H1 (cell line): ENCODE data around the gene MTNR1B. TPM values are rescaled to one million over a fixed set of nuclear protein-coding genes. Genes with fewer than 3 reads are reported as not detected.
A peak's percentile ranks its signal among the peaks of the same experiment; 100 is the strongest.

Experiments used
- CTCF ChIA-PET: fragments of 300-600 bp; sonication (Branson Sonifier 250); formaldehyde crosslinking; loops from one replicate; lab custom pipeline; 2021; ENCODE audit not compliant: partially characterized antibody; lab: Charles Lee
- POLR2A ChIA-PET: fragments of 300-600 bp; sonication (Branson Sonifier 250); formaldehyde crosslinking; loops from one replicate; lab custom pipeline; 2021; ENCODE audit warnings: inconsistent platforms; ENCODE audit not compliant: partially characterized antibody; lab: Charles Lee
- DNase-seq, 2 experiments: peaks; one replicate each; pipeline versions ENCODE4 v3.0.0 to v3.0.0-alpha.2; 2010 to 2022; ENCODE audit warnings: low spot score in 2 of 2, low read depth in 1 of 2, mixed read lengths in 1 of 2
- FAIRE-seq: peaks from 2 replicates; lab custom pipeline; 2011; peaks lifted over from hg19 to GRCh38; lab: Jason Lieb, UNC
- H2AFZ ChIP-seq: 2 replicates; pipeline ENCODE4 v1.8.1; 2012; ENCODE audit warnings: low read length, inconsistent platforms
- H2AK5ac ChIP-seq: 2 replicates; pipeline ENCODE4 v1.6.1; 2013; ENCODE audit warnings: low read depth, low read length
- H2BK120ac ChIP-seq: replicated peaks from 2 replicates; pipeline ENCODE3; 2013; ENCODE audit warnings: low read depth, low read length, inconsistent platforms
- H2BK12ac ChIP-seq: 2 replicates; pipeline ENCODE4 v1.6.1; 2013; ENCODE audit warnings: low read depth, low read length
- H2BK15ac ChIP-seq: 2 replicates; pipeline ENCODE4 v1.6.1; 2013; ENCODE audit warnings: low read length
- H2BK20ac ChIP-seq: 2 replicates; pipeline ENCODE4 v1.6.1; 2013; ENCODE audit warnings: low read length
- H2BK5ac ChIP-seq: 2 replicates; pipeline ENCODE4 v1.6.1; 2013; ENCODE audit warnings: low read depth, low read length
- H3K14ac ChIP-seq: 2 replicates; pipeline ENCODE4 v1.6.1; 2013; ENCODE audit warnings: inconsistent platforms; ENCODE audit not compliant: insufficient read length
- H3K18ac ChIP-seq: 2 replicates; pipeline ENCODE4 v1.6.1; 2013; ENCODE audit warnings: low read length; ENCODE audit errors: extremely low read depth
- H3K23ac ChIP-seq: 2 replicates; pipeline ENCODE4 v1.6.1; 2013; ENCODE audit warnings: inconsistent platforms; ENCODE audit not compliant: insufficient read length
- H3K23me2 ChIP-seq: 2 replicates; pipeline ENCODE4 v1.6.1; 2013; ENCODE audit warnings: low read depth, low read length
- H3K27ac ChIP-seq: 2 replicates; pipeline ENCODE4 v1.6.1; 2011; ENCODE audit warnings: low read depth, low read length, inconsistent platforms
- H3K27me3 ChIP-seq, 4 experiments: replicated peaks in 1 of 4; 1 replicate in 1 of 4; 2 replicates in 3 of 4; pipeline versions ENCODE4 v1.6.1 to v1.8.1; 2011 to 2013; ENCODE audit warnings: low read length in 3 of 4, mild to moderate bottlenecking in 3 of 4, inconsistent platforms in 2 of 4, mixed read lengths in 2 of 4, moderate library complexity in 1 of 4; ENCODE audit not compliant: control insufficient read depth in 3 of 4, insufficient read depth in 3 of 4; ENCODE audit errors: extremely low read depth in 1 of 4
- H3K36me3 ChIP-seq, 4 experiments: 2 replicates each; pipeline versions ENCODE4 v1.6.1 to v1.8.1; 2011 to 2013; ENCODE audit warnings: mild to moderate bottlenecking in 4 of 4, low read length in 3 of 4, moderate library complexity in 2 of 4, control low read depth in 1 of 4, inconsistent platforms in 1 of 4; ENCODE audit not compliant: insufficient read depth in 4 of 4, control insufficient read depth in 2 of 4
- H3K4ac ChIP-seq: replicated peaks from 2 replicates; pipeline ENCODE3; 2013; ENCODE audit warnings: low read length, low read depth, mixed read lengths, inconsistent platforms; ENCODE audit not compliant: insufficient read length
- H3K4me1 ChIP-seq, 4 experiments: replicated peaks in 1 of 4; 1 replicate in 1 of 4; 2 replicates in 3 of 4; pipeline versions ENCODE4 v1.6.1 to v1.8.1; 2011 to 2013; ENCODE audit warnings: low read length in 3 of 4, inconsistent platforms in 2 of 4, mixed read lengths in 1 of 4; ENCODE audit not compliant: insufficient read depth in 4 of 4, control insufficient read depth in 3 of 4
- H3K4me2 ChIP-seq, 2 experiments: 2 replicates each; pipeline versions ENCODE4 v1.6.1 to v1.8.1; 2011 to 2013; ENCODE audit warnings: low read depth in 2 of 2, low read length in 2 of 2, control low read depth in 1 of 2, inconsistent platforms in 1 of 2, mild to moderate bottlenecking in 1 of 2; ENCODE audit not compliant: insufficient read depth in 1 of 2
- H3K4me3 ChIP-seq, 4 experiments: fragments of 200-600, 300-600 bp in 1 of 4; sonication (generic), shearing (Covaris generic), sonication (Bioruptor Twin) in 1 of 4; 2 replicates each; pipeline versions ENCODE4 v1.5.1 to v1.8.1; 2011 to 2016; ENCODE audit warnings: low read length in 4 of 4, low read depth in 3 of 4, control low read depth in 2 of 4, inconsistent platforms in 2 of 4, mild to moderate bottlenecking in 2 of 4, mixed read lengths in 1 of 4, moderate library complexity in 1 of 4; ENCODE audit not compliant: insufficient read depth in 2 of 4; ENCODE audit errors: extremely low read depth in 1 of 4
- H3K56ac ChIP-seq: replicated peaks from 2 replicates; pipeline ENCODE3; 2013; ENCODE audit warnings: low read depth, mild to moderate bottlenecking, mixed read lengths, low read length, inconsistent platforms; ENCODE audit not compliant: insufficient read length
- H3K79me1 ChIP-seq: 2 replicates; pipeline ENCODE4 v1.6.1; 2013; ENCODE audit warnings: low read depth, low read length, control low read depth
- H3K79me2 ChIP-seq, 2 experiments: 2 replicates each; pipeline versions ENCODE4 v1.6.1 to v1.8.1; 2012 to 2013; ENCODE audit warnings: low read length in 2 of 2, mild to moderate bottlenecking in 2 of 2, inconsistent platforms in 1 of 2; ENCODE audit not compliant: insufficient read depth in 2 of 2, control insufficient read depth in 1 of 2
- H3K9ac ChIP-seq, 4 experiments: replicated peaks in 1 of 4; 1 replicate in 1 of 4; 2 replicates in 3 of 4; pipeline versions ENCODE4 v1.6.1 to v1.8.1; 2011 to 2013; ENCODE audit warnings: low read depth in 3 of 4, low read length in 3 of 4, control low read depth in 2 of 4, mild to moderate bottlenecking in 2 of 4, moderate library complexity in 2 of 4, inconsistent platforms in 1 of 4; ENCODE audit errors: extremely low read depth in 1 of 4
- H3K9me3 ChIP-seq, 2 experiments: 2 replicates each; pipeline versions ENCODE4 v1.6.1 to v1.8.1; 2012 to 2013; ENCODE audit warnings: mild to moderate bottlenecking in 2 of 2, moderate library complexity in 2 of 2, control low read depth in 1 of 2, inconsistent platforms in 1 of 2, low read depth in 1 of 2, low read length in 1 of 2, mixed read lengths in 1 of 2; ENCODE audit not compliant: insufficient read depth in 2 of 2
- H4K20me1 ChIP-seq, 2 experiments: replicated peaks in 1 of 2; 2 replicates each; pipeline versions ENCODE3 to v1.8.1; 2011 to 2013; ENCODE audit warnings: inconsistent platforms in 2 of 2, low read length in 2 of 2, mild to moderate bottlenecking in 1 of 2; ENCODE audit not compliant: insufficient read depth in 2 of 2, control insufficient read depth in 1 of 2
- H4K5ac ChIP-seq: 2 replicates; pipeline ENCODE4 v1.6.1; 2013; ENCODE audit warnings: low read length, low read depth, mixed read lengths, inconsistent platforms; ENCODE audit not compliant: insufficient read length
- H4K8ac ChIP-seq: 2 replicates; pipeline ENCODE4 v1.8.0; 2013; ENCODE audit warnings: mild to moderate bottlenecking, moderate library complexity, low read length, inconsistent platforms; ENCODE audit not compliant: insufficient read depth; ENCODE audit errors: extremely low read depth
- H4K91ac ChIP-seq: replicated peaks from 2 replicates; pipeline ENCODE3; 2013; ENCODE audit warnings: low read length, mixed read lengths, inconsistent platforms; ENCODE audit not compliant: insufficient read length
- ASH2L ChIP-seq: fragments of 200-600, 300-600 bp; sonication (generic); IDR thresholded peaks from one replicate; pipeline ENCODE4 v1.7.1; 2017; ENCODE audit warnings: low read length
- ATF2 ChIP-seq: IDR thresholded peaks from 2 replicates; pipeline ENCODE4 v1.6.1; 2012; ENCODE audit warnings: low read length, inconsistent platforms
- CREB1 ChIP-seq: IDR thresholded peaks from 2 replicates; pipeline ENCODE4 v1.6.1; 2012; ENCODE audit warnings: inconsistent platforms
- EP300 ChIP-seq, 2 experiments: IDR thresholded peaks; 1 replicate in 1 of 2; 2 replicates in 1 of 2; pipeline ENCODE4 v1.6.1; 2011 to 2012; ENCODE audit warnings: low read depth in 2 of 2, low read length in 2 of 2, mild to moderate bottlenecking in 2 of 2, borderline replicate concordance in 1 of 2, inconsistent platforms in 1 of 2, moderate library complexity in 1 of 2
- EZH2 ChIP-seq: fragments of 200-600 bp; sonication (generic); IDR thresholded peaks from 2 replicates; pipeline ENCODE4 v1.7.1; 2012; ENCODE audit warnings: low read depth, mild to moderate bottlenecking, moderate library complexity, low read length, inconsistent platforms; ENCODE audit not compliant: severe bottlenecking
- JUN ChIP-seq: IDR thresholded peaks from 2 replicates; pipeline ENCODE4 v1.6.1; 2011; ENCODE audit warnings: low read depth, mild to moderate bottlenecking, improper control_type of control experiment, low read length
- NANOG ChIP-seq: IDR thresholded peaks from 2 replicates; pipeline ENCODE4 v1.6.1; 2011; ENCODE audit warnings: low read length, low read depth, mild to moderate bottlenecking, inconsistent platforms; ENCODE audit not compliant: insufficient read depth, poor library complexity, severe bottlenecking
- POU5F1 ChIP-seq: IDR thresholded peaks from 2 replicates; pipeline ENCODE4 v1.6.1; 2011; ENCODE audit warnings: low read depth, mild to moderate bottlenecking, low read length, moderate library complexity
- SP2 ChIP-seq: IDR thresholded peaks from 2 replicates; pipeline ENCODE4 v1.6.1; 2012; ENCODE audit warnings: mild to moderate bottlenecking, low read length, inconsistent platforms
- SP4 ChIP-seq: IDR thresholded peaks from 2 replicates; pipeline ENCODE4 v1.6.1; 2012; ENCODE audit warnings: low read length, inconsistent platforms
- ZNF274 ChIP-seq: IDR thresholded peaks from 2 replicates; pipeline ENCODE4 v1.7.0; 2012; ENCODE audit warnings: low read length, borderline replicate concordance; ENCODE audit errors: extremely low read depth
- WGBS, 2 experiments: shearing (Covaris generic) in 1 of 2; methylation state at CpG; one replicate each; pipeline versions ENCODE4 v1.1.6 to v1.1.7; 2013 to 2015; ENCODE audit warnings: low lambda C conversion rate in 2 of 2, mixed read lengths in 2 of 2, inconsistent platforms in 1 of 2, low coverage in 1 of 2, missing lambda C conversion rate in 1 of 2; ENCODE audit not compliant: insufficient replicate concordance in 2 of 2, insufficient coverage in 1 of 2, insufficient read length in 1 of 2; ENCODE audit errors: extremely low coverage in 1 of 2, missing lambda C conversion rate in 1 of 2; 5-methylcytosine and 5-hydroxymethylcytosine counted together
- polyA plus RNA-seq, 7 experiments: library from polyadenylated mRNA; depleted of rRNA in 3 of 7; stranded (reverse) in 5 of 7; unstranded in 2 of 7; fragments of >200 nt in 5 of 7; fragments of 200-250 nt in 2 of 7; gene quantifications; 1 replicate in 5 of 7; 2 replicates in 1 of 7; 4 replicates in 1 of 7; pipeline versions ENCODE4 v1.2.1 to v1.2.3, GENCODE V29; 2011 to 2013; ENCODE audit warnings: missing spikeins in 2 of 7, mixed read lengths in 2 of 7
- total RNA-seq: library from RNA; stranded (reverse); fragmentation: NEBNext Ultra II Directional; extraction: Animal tissue kit (Norgen Biotek cat#: 25700); gene quantifications from 2 replicates; pipeline ENCODE4 v1.2.1, GENCODE V29; 2021

MTNR1B gene
- total and polyA plus RNA-seq, 2 of the 8 experiments (the other 6 are each of a cell fraction or from before 2014, with no cell fraction given), result 0.08 TPM; not detected in 1

GRCh38 chr11:93013646-93014045 lies 44.2 kb downstream of the MTNR1B start:
- Histone ChIP-seq H3K79me2 (no peaks in the 10 kb centered on the region), H3K27me3 (no peaks in the 10 kb centered on the region), H2BK15ac (no peak overlapping the region), H4K5ac (no peak overlapping the region), H2AFZ (no peak overlapping the region), H3K36me3 (no peaks in the 10 kb centered on the region), H4K91ac (no peak overlapping the region), H2BK5ac (no peak overlapping the region), H3K18ac (no peak overlapping the region), H3K4me1 (no peaks in the 10 kb centered on the region), H3K79me1 (no peaks in the 10 kb centered on the region), H4K8ac (no peak overlapping the region), H2BK20ac (0 out of 2 replicates have a peak overlapping the region, but pooled peaks have one; percentile 26), H2BK120ac (no peak overlapping the region), H3K4me3 (no peak overlapping the region), H3K4ac (no peak overlapping the region), H3K56ac (no peak overlapping the region), H3K9ac (no peak overlapping the region), H2BK12ac (no peak overlapping the region), H3K27ac (no peak overlapping the region), H3K14ac (no peak overlapping the region), H3K23ac (no peak overlapping the region), H3K4me2 (no peak overlapping the region), H2AK5ac (no peak overlapping the region), H3K9me3 (peaks cover 4 to 12% of the 10 kb centered on the region in 2 experiments; a peak in 2 of 4 replicates), H3K23me2 (no peaks in the 10 kb centered on the region), H4K20me1 (no peaks in the 10 kb centered on the region)
- FAIRE-seq, result no peak
- ChIA-PET POLR2A (no interaction called here), CTCF (no interaction called here)
- no peak for TF ChIP-seq ZNF274
- TF ChIP-seq CREB1, result no peak
- TF ChIP-seq JUN, result no peak
- no peak for TF ChIP-seq SP4
- TF ChIP-seq NANOG, result no peak
- no peak for TF ChIP-seq SP2
- no peak for TF ChIP-seq POU5F1
- TF ChIP-seq EP300 (IDR thresholded peaks at IDR 0.05; ENCODE audit: borderline replicate concordance in 1 of 2, low read depth in 2 of 2, low read length in 2 of 2), result no peak
- no peak for TF ChIP-seq ASH2L
- no peak for TF ChIP-seq EZH2
- TF ChIP-seq ATF2, result no peak
- WGBS, 2 experiments, result 94% methylated on average over 1 of the region's 1 CpG; no CpG with 5 or more reads in 1 of the 2 experiments
- no peak for DNase-seq
